HEK293 (cell line): ENCODE measurements around the gene IP6K3.
A peak's percentile ranks its signal among the peaks of the same experiment; 100 is the strongest.

Experiments used
- CTCF ChIA-PET: fragments of 350-600 bp; formaldehyde crosslinking; extraction: SDS; loops from one replicate; lab custom pipeline; 2021; ENCODE audit warnings: antibody characterized with exemption; lab: Yijun Ruan, JAX
- POLR2A ChIA-PET: fragments of 300-600 bp; formaldehyde crosslinking; extraction: SDS; loops from one replicate; lab custom pipeline; 2020; ENCODE audit warnings: antibody characterized with exemption, inconsistent platforms; lab: Yijun Ruan, JAX
- H3K27ac ChIP-seq: fragments of 200-500 bp; sonication (Bioruptor generic); 2 replicates; pipeline ENCODE4 v1.5.1; 2014; ENCODE audit warnings: low read depth, low read length, control low read depth, inconsistent platforms; ENCODE audit errors: extremely low read depth
- H3K36me3 ChIP-seq, 2 experiments: fragments of 200-500 bp in 1 of 2; sonication (Bioruptor generic) in 1 of 2; 1 replicate in 1 of 2; 2 replicates in 1 of 2; pipeline ENCODE4 v1.5.1; 2014 to 2017; ENCODE audit warnings: inconsistent platforms in 2 of 2, low read length in 2 of 2; ENCODE audit not compliant: control insufficient read depth in 2 of 2, insufficient read depth in 1 of 2
- H3K4me1 ChIP-seq: fragments of 200-500 bp; sonication (Bioruptor generic); 2 replicates; pipeline ENCODE4 v1.5.1; 2014; ENCODE audit warnings: mild to moderate bottlenecking, low read length, inconsistent platforms; ENCODE audit not compliant: control insufficient read depth, insufficient read depth
- H3K4me3 ChIP-seq: 2 replicates; pipeline ENCODE4 v1.5.1; 2011; ENCODE audit warnings: low read depth, mild to moderate bottlenecking, control low read depth, low read length, moderate library complexity
- H3K9me3 ChIP-seq: fragments of 200-500 bp; sonication (Bioruptor generic); 2 replicates; pipeline ENCODE4 v1.5.1; 2014; ENCODE audit warnings: low read depth, low read length, inconsistent platforms; ENCODE audit not compliant: control insufficient read depth, insufficient read depth
- BCL11B ChIP-seq: fragments of 450-650 bp; formaldehyde crosslinking; IDR thresholded peaks from 2 replicates; pipeline ENCODE4 v1.5.1; 2016; ENCODE audit warnings: low read depth, missing biosample characterization, missing genetic modification characterization
- GLIS2 ChIP-seq: fragments of 450-650 bp; formaldehyde crosslinking; IDR thresholded peaks from 2 replicates; pipeline ENCODE4 v1.5.1; 2016; ENCODE audit warnings: missing biosample characterization, missing genetic modification characterization
- ZBTB17 ChIP-seq: fragments of 450-650 bp; formaldehyde crosslinking; IDR thresholded peaks from 2 replicates; pipeline ENCODE4 v1.5.1; 2016; ENCODE audit warnings: missing biosample characterization, missing genetic modification characterization
- ZNF10 ChIP-seq: fragments of 450-650 bp; formaldehyde crosslinking; IDR thresholded peaks from 2 replicates; pipeline ENCODE4 v1.5.1; 2017; ENCODE audit warnings: missing biosample characterization, missing genetic modification characterization
- ZNF202 ChIP-seq: fragments of 450-650 bp; formaldehyde crosslinking; IDR thresholded peaks from 2 replicates; pipeline ENCODE4 v1.5.1; 2016; ENCODE audit warnings: missing biosample characterization, missing genetic modification characterization, borderline replicate concordance
- ZNF561 ChIP-seq: fragments of 450-650 bp; IDR thresholded peaks from 2 replicates; pipeline ENCODE4 v1.5.1; 2018; ENCODE audit warnings: missing biosample characterization, missing genetic modification characterization, borderline replicate concordance
- ZNF600 ChIP-seq: fragments of 450-650 bp; formaldehyde crosslinking; IDR thresholded peaks from 2 replicates; pipeline ENCODE4 v1.5.1; 2016; ENCODE audit warnings: missing biosample characterization, missing genetic modification characterization
- ZNF76 ChIP-seq: fragments of 450-650 bp; formaldehyde crosslinking; IDR thresholded peaks from 2 replicates; pipeline ENCODE4; 2016; ENCODE audit warnings: low read depth, missing biosample characterization, missing genetic modification characterization, borderline replicate concordance
- ZXDB ChIP-seq: fragments of 450-650 bp; formaldehyde crosslinking; IDR thresholded peaks from 2 replicates; pipeline ENCODE4 v1.5.1; 2016; ENCODE audit warnings: missing biosample characterization, missing genetic modification characterization
- TF ChIP-seq, protein P1 (sequence below): fragments of 450-650 bp; IDR thresholded peaks from 2 replicates; pipeline ENCODE4 v1.5.1; 2018; ENCODE audit warnings: missing biosample characterization, mild to moderate bottlenecking, missing genetic modification characterization
- TF ChIP-seq, protein P2 (sequence below): fragments of 450-650 bp; formaldehyde crosslinking; IDR thresholded peaks from 2 replicates; pipeline ENCODE4 v1.5.1; 2016; ENCODE audit warnings: missing biosample characterization, missing genetic modification characterization
- TF ChIP-seq, protein P3 (sequence below): fragments of 450-650 bp; formaldehyde crosslinking; IDR thresholded peaks from 2 replicates; pipeline ENCODE4 v1.5.1; 2016; ENCODE audit warnings: missing biosample characterization, missing genetic modification characterization
- TF ChIP-seq, protein P4 (sequence below): fragments of 450-650 bp; formaldehyde crosslinking; IDR thresholded peaks from 2 replicates; pipeline ENCODE4 v1.5.1; 2016; ENCODE audit warnings: missing biosample characterization, missing genetic modification characterization

Gene IP6K3

DNA sequence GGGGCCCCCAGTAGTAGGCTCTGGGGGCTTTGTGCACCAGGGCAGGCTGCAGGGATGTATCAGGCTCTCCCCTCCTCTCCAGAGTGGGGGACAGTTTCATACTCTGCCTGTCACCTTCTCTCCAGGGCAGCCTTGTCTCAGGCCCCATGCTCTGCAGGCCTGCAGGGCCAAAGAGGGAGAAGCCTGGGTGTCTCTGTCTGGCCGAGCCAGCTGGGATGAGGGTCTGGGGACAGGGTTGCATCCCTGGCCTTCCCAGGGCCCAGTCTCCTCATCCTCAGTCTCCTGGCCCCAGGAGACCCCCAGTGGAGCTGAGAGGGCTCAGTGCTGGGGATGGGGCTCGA, 14.8 kb upstream of the IP6K3 start:
- ChIA-PET CTCF (interaction anchor here (0.6 to 12.1 kb wide), 15 partner anchors 9 to 393 kb away, joined by 3 to 193 read pairs (median 4); partner anchors contain the start of genes IP6K3 and UQCC2), POLR2A (interaction anchor here (1.6 kb wide), 1 partner anchor 10 kb away, joined by 5 read pairs; no protein-coding TSS in a partner anchor)
- peak overlapping the region; percentile 37; the same call in 1 of the 2 replicates for H3K27ac ChIP-seq

DNA sequence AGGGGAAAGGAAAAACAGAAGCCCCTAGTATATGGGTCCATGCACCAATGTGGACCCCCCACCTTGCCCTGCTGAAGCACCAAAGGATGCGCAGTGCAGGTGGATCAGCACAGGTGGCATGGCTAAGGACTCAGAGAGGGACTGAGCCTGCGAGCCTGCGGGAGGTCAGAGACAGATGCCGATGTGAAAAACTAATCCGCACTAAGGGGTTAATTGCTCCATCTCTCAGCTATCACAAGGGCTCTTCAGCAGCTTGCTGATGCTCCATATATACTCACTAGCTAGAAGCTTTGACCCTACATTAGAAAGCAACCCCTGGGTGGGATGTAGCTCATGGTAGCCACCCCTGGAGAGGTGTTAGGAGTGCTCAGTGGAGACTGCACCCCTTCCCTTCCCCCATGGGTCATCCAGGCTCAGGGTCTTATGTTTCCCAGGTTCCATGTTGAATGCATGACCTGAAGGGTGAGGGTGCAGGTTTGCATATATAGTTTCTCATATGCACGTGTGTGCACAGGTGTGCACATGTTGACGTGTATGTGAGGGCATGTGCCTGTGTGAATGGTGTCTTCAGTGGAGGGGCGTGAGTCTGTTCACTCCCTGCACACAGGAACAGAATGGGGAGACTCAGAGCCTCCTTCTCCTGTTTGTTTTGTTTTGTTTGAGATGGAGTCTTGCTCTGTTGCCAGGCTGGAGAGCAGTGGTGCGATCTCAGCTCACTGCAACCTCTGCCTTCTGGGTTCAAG, 13.4 kb upstream of the IP6K3 start:
- peak overlapping the region; percentile 17; the same call in 1 of the 2 replicates for H3K27ac ChIP-seq
- peaks cover 22% of the 10 kb centered on the region for H3K4me1 ChIP-seq
- H3K4me3 ChIP-seq: no peak overlapping the region
- ChIA-PET POLR2A (interaction anchor here (1.0 to 1.7 kb wide), 2 partner anchors 11 to 49 kb away, joined by 4 to 7 read pairs; partner anchors contain the start of gene UQCC2), CTCF (interaction anchor here (0.5 to 12.1 kb wide), 7 partner anchors 10 to 817 kb away, joined by 3 to 193 read pairs (median 32); partner anchors contain the start of genes IP6K3 and UQCC2)
- H3K36me3 ChIP-seq: no peaks in the 10 kb centered on the region
- TF ChIP-seq ZBTB17 (tag by site-specific recombination) (peak; percentile 51), ZNF600 (tag by site-specific recombination) (peak; percentile 24; the same call in 1 of the 2 replicates)
- TF ChIP-seq, protein P1, sequence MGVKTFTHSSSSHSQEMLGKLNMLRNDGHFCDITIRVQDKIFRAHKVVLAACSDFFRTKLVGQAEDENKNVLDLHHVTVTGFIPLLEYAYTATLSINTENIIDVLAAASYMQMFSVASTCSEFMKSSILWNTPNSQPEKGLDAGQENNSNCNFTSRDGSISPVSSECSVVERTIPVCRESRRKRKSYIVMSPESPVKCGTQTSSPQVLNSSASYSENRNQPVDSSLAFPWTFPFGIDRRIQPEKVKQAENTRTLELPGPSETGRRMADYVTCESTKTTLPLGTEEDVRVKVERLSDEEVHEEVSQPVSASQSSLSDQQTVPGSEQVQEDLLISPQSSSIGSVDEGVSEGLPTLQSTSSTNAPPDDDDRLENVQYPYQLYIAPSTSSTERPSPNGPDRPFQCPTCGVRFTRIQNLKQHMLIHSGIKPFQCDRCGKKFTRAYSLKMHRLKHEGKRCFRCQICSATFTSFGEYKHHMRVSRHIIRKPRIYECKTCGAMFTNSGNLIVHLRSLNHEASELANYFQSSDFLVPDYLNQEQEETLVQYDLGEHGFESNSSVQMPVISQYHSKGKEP (tag by site-specific recombination): no peak
- TF ChIP-seq, protein P2, sequence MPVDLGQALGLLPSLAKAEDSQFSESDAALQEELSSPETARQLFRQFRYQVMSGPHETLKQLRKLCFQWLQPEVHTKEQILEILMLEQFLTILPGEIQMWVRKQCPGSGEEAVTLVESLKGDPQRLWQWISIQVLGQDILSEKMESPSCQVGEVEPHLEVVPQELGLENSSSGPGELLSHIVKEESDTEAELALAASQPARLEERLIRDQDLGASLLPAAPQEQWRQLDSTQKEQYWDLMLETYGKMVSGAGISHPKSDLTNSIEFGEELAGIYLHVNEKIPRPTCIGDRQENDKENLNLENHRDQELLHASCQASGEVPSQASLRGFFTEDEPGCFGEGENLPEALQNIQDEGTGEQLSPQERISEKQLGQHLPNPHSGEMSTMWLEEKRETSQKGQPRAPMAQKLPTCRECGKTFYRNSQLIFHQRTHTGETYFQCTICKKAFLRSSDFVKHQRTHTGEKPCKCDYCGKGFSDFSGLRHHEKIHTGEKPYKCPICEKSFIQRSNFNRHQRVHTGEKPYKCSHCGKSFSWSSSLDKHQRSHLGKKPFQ: peak; percentile 69
- no peaks in the 10 kb centered on the region for H3K9me3 ChIP-seq

More for the DNA sequence above, 14.8 kb upstream of the IP6K3 start:
- H3K4me1 ChIP-seq: peaks cover 16% of the 10 kb centered on the region
- TF ChIP-seq BCL11B (tag by site-specific recombination) (no peak), ZNF76 (tag by site-specific recombination) (no peak), GLIS2 (tag by site-specific recombination) (no peak), ZXDB (no peak), ZNF202 (tag by site-specific recombination) (no peak), ZNF561 (no peak), ZNF10 (tag by site-specific recombination) (no peak)
- TF ChIP-seq, protein P3, sequence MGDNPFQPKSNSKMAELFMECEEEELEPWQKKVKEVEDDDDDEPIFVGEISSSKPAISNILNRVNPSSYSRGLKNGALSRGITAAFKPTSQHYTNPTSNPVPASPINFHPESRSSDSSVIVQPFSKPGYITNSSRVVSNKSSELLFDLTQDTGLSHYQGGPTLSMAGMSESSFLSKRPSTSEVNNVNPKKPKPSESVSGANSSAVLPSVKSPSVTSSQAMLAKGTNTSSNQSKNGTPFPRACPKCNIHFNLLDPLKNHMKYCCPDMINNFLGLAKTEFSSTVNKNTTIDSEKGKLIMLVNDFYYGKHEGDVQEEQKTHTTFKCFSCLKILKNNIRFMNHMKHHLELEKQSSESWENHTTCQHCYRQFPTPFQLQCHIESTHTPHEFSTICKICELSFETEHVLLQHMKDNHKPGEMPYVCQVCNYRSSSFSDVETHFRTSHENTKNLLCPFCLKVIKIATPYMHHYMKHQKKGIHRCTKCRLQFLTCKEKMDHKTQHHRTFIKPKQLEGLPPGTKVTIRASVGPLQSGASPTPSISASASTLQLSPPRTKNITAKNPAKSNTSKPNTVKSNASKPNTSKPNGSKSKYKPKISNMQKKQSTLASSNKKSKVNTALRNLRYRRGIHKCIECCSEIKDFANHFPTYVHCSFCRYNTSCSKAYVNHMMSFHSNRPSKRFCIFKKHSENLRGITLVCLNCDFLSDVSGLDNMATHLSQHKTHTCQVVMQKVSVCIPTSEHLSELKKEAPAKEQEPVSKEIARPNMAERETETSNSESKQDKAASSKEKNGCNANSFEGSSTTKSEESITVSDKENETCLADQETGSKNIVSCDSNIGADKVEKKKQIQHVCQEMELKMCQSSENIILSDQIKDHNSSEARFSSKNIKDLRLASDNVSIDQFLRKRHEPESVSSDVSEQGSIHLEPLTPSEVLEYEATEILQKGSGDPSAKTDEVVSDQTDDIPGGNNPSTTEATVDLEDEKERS (tag by site-specific recombination): no peak
- TF ChIP-seq, protein P4, sequence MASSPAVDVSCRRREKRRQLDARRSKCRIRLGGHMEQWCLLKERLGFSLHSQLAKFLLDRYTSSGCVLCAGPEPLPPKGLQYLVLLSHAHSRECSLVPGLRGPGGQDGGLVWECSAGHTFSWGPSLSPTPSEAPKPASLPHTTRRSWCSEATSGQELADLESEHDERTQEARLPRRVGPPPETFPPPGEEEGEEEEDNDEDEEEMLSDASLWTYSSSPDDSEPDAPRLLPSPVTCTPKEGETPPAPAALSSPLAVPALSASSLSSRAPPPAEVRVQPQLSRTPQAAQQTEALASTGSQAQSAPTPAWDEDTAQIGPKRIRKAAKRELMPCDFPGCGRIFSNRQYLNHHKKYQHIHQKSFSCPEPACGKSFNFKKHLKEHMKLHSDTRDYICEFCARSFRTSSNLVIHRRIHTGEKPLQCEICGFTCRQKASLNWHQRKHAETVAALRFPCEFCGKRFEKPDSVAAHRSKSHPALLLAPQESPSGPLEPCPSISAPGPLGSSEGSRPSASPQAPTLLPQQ: no peak
- TF ChIP-seq, all 188 proteins: peak for 0
- Histone ChIP-seq H3K4me3 (no peak overlapping the region), H3K36me3 (no peaks in the 10 kb centered on the region), H3K9me3 (no peaks in the 10 kb centered on the region)
